Liver (tissue), 9 donors: Measurements from ENCODE around the gene DLX2. TPM values are rescaled to one million over a fixed set of nuclear protein-coding genes. Genes with fewer than 3 reads are reported as not detected.
"Not testable (repeated sequence)": the region's sequence is repeated elsewhere in the genome, so short reads cannot be mapped to it uniquely, and the experiment has no call there.

Experiments
- DNase-seq: peaks from one replicate; pipeline ENCODE4 v3.0.0-alpha.2; 2017; ENCODE audit warnings: low spot score
- H3K27ac ChIP-seq, 2 donors: one replicate each; pipeline ENCODE4 v1.7.0; 2013; ENCODE audit warnings: inconsistent platforms in 2 of 2, low read length in 2 of 2, control low read depth in 1 of 2, low read depth in 1 of 2, mild to moderate bottlenecking in 1 of 2
- H3K27me3 ChIP-seq, 4 donors: one replicate each; pipeline versions ENCODE4 v1.6.1 to v1.7.0; 2013; ENCODE audit warnings: low read length in 3 of 4, inconsistent platforms in 1 of 4, mild to moderate bottlenecking in 1 of 4, moderate library complexity in 1 of 4; ENCODE audit not compliant: control insufficient read depth in 4 of 4, insufficient read depth in 4 of 4
- H3K36me3 ChIP-seq, 4 donors: one replicate each; pipeline versions ENCODE4 v1.6.1 to v1.7.0; 2013; ENCODE audit warnings: low read length in 3 of 4, mild to moderate bottlenecking in 3 of 4, low read depth in 1 of 4, moderate library complexity in 1 of 4; ENCODE audit not compliant: control insufficient read depth in 4 of 4, insufficient read depth in 3 of 4
- H3K4me1 ChIP-seq, 4 donors: one replicate each; pipeline versions ENCODE4 v1.6.1 to v1.7.0; 2013; ENCODE audit warnings: low read length in 3 of 4, mild to moderate bottlenecking in 3 of 4, moderate library complexity in 1 of 4; ENCODE audit not compliant: control insufficient read depth in 4 of 4, insufficient read depth in 4 of 4
- H3K4me3 ChIP-seq, 3 donors: one replicate each; pipeline versions ENCODE4 v1.6.1 to v1.7.0; 2013; ENCODE audit warnings: low read length in 3 of 3, control low read depth in 1 of 3, low read depth in 1 of 3, mild to moderate bottlenecking in 1 of 3
- H3K9ac ChIP-seq, 2 donors: one replicate each; pipeline ENCODE4 v1.7.0; 2013; ENCODE audit warnings: low read length in 2 of 2, mild to moderate bottlenecking in 2 of 2, moderate library complexity in 2 of 2, control low read depth in 1 of 2, low read depth in 1 of 2
- H3K9me3 ChIP-seq, 4 donors: one replicate each; pipeline versions ENCODE4 v1.6.1 to v1.7.0; 2013; ENCODE audit warnings: low read length in 3 of 4; ENCODE audit not compliant: control insufficient read depth in 4 of 4
- FOXA2 ChIP-seq: IDR thresholded peaks from 2 replicates; pipeline ENCODE4 v1.6.1; 2016; ENCODE audit warnings: antibody characterized with exemption
- HNF4A ChIP-seq, 2 donors: conservative IDR thresholded peaks; 2 replicates each; pipeline ENCODE4 v1.6.1; 2016; ENCODE audit warnings: antibody characterized with exemption in 2 of 2, mild to moderate bottlenecking in 2 of 2
- HNF4G ChIP-seq: IDR thresholded peaks from 2 replicates; pipeline ENCODE4 v1.6.1; 2016; ENCODE audit warnings: antibody characterized with exemption
- JUND ChIP-seq, 2 donors: IDR thresholded peaks; 2 replicates each; pipeline ENCODE4 v1.6.1; 2016; ENCODE audit warnings: antibody characterized with exemption in 2 of 2
- NR2F2 ChIP-seq: IDR thresholded peaks from 2 replicates; pipeline ENCODE4 v1.6.1; 2016; ENCODE audit warnings: antibody characterized with exemption
- RAD21 ChIP-seq, 2 donors: IDR thresholded peaks; 2 replicates each; pipeline ENCODE4 v1.6.1; 2016; ENCODE audit warnings: antibody characterized with exemption in 2 of 2, mild to moderate bottlenecking in 2 of 2
- REST ChIP-seq: IDR thresholded peaks from 2 replicates; pipeline ENCODE4 v1.6.1; 2016; ENCODE audit warnings: antibody characterized with exemption, mild to moderate bottlenecking
- RXRA ChIP-seq, 2 donors: IDR thresholded peaks; 2 replicates each; pipeline ENCODE4 v1.6.1; 2017 to 2018; ENCODE audit warnings: antibody characterized with exemption in 2 of 2, mild to moderate bottlenecking in 1 of 2
- SP1 ChIP-seq: IDR thresholded peaks from 2 replicates; pipeline ENCODE4 v1.6.1; 2018; ENCODE audit warnings: antibody characterized with exemption, mild to moderate bottlenecking
- TAF1 ChIP-seq: conservative IDR thresholded peaks from 2 replicates; pipeline ENCODE4 v1.6.1; 2016; ENCODE audit warnings: antibody characterized with exemption, mild to moderate bottlenecking
- YY1 ChIP-seq: IDR thresholded peaks from 2 replicates; pipeline ENCODE4 v1.6.1; 2016; ENCODE audit warnings: antibody characterized with exemption, mild to moderate bottlenecking
- WGBS: extraction: QIAGEN DNeasy Blood & Tissue Kit; methylation state at CpG from one replicate; pipeline ENCODE4 v1.1.7; 2013; 5-methylcytosine and 5-hydroxymethylcytosine counted together
- polyA plus RNA-seq, 2 donors: library from polyadenylated mRNA; stranded (reverse) in 1 of 2; unstranded in 1 of 2; fragments of 200-250 nt in 1 of 2; fragments of >200 nt in 1 of 2; fragmentation: Nextera tagmentation in 1 of 2; extraction: Ambion mirVana in 1 of 2; gene quantifications; one replicate each; pipeline versions ENCODE4 v1.2.1 to v1.2.3, GENCODE V29; 2013 to 2015
- total RNA-seq, 2 donors: library from RNA; depleted of rRNA; stranded (reverse); fragments of >200 nt; gene quantifications; one replicate each; pipeline ENCODE4 v1.2.3, GENCODE V29; 2014
- TF ChIP-seq, protein P1 (sequence below): fragments of 150-350 bp; IDR thresholded peaks from 2 replicates; pipeline ENCODE4 v1.5.1; 2017; ENCODE audit warnings: improper control_type of control experiment, low read depth, low read length; ENCODE audit not compliant: missing input control
- TF ChIP-seq, protein P2 (sequence below): IDR thresholded peaks from 2 replicates; pipeline ENCODE4 v1.6.1; 2016; ENCODE audit warnings: antibody characterized with exemption
- TF ChIP-seq, protein P3 (sequence below): IDR thresholded peaks from 2 replicates; pipeline ENCODE4 v1.6.1; 2016; ENCODE audit warnings: antibody characterized with exemption
- donor health status: healthy.
- donor health status: healthy.
- donor health status: healthy.
- donor health status: healthy.
- donor health status: healthy.

Gene DLX2
- total and polyA plus RNA-seq, 4 donors = not detected

DNA sequence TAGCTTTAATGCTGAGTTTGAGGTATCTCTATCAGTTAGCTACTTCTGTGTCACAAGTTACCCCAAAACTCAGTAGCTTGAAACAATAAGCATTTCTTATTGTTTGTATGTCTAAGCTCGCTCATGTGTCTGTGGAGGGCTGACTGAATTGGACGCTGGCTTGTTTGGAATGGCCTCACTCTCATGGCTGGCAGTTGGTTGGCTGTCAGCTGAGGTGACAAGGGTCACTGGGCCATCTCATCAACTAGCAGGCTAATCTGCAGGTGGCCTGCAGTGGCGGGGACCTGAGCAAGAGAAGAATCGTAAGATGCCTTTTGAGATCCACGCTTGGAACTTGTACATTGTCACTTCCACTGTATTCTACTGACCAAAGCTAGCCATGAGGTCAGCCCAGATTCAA, 13.4 kb upstream of the DLX2 start:
- H3K4me3 ChIP-seq = no peak overlapping the region
- peaks cover 0 to 3% (median 1%) of the 10 kb centered on the region in 4 donors for H3K27me3 ChIP-seq
- WGBS = 73% methylated on average over 5 of the region's 5 CpGs
- no peaks in the 10 kb centered on the region for H3K4me1 ChIP-seq
- H3K9me3 ChIP-seq = no peaks in the 10 kb centered on the region
- TF ChIP-seq SP1 = no peak
- TF ChIP-seq TAF1 = no peak
- TF ChIP-seq YY1 = no peak
- TF ChIP-seq, protein P1, sequence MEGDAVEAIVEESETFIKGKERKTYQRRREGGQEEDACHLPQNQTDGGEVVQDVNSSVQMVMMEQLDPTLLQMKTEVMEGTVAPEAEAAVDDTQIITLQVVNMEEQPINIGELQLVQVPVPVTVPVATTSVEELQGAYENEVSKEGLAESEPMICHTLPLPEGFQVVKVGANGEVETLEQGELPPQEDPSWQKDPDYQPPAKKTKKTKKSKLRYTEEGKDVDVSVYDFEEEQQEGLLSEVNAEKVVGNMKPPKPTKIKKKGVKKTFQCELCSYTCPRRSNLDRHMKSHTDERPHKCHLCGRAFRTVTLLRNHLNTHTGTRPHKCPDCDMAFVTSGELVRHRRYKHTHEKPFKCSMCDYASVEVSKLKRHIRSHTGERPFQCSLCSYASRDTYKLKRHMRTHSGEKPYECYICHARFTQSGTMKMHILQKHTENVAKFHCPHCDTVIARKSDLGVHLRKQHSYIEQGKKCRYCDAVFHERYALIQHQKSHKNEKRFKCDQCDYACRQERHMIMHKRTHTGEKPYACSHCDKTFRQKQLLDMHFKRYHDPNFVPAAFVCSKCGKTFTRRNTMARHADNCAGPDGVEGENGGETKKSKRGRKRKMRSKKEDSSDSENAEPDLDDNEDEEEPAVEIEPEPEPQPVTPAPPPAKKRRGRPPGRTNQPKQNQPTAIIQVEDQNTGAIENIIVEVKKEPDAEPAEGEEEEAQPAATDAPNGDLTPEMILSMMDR = no peak
- no peak for TF ChIP-seq RAD21 (IDR thresholded peaks at IDR 0.05)
- no peak for TF ChIP-seq REST
- TF ChIP-seq HNF4G = no peak
- TF ChIP-seq FOXA2 = no peak
- no peak for TF ChIP-seq HNF4A (conservative IDR thresholded peaks at IDR 0.05)
- TF ChIP-seq, protein P2, sequence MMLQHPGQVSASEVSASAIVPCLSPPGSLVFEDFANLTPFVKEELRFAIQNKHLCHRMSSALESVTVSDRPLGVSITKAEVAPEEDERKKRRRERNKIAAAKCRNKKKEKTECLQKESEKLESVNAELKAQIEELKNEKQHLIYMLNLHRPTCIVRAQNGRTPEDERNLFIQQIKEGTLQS = no peak
- TF ChIP-seq NR2F2 = no peak
- TF ChIP-seq JUND (IDR thresholded peaks at IDR 0.05) = no peak
- no peaks in the 10 kb centered on the region for H3K36me3 ChIP-seq
- DNase-seq = no peak
- H3K27ac ChIP-seq = no peak overlapping the region
- no peak overlapping the region for H3K9ac ChIP-seq

- Histone ChIP-seq H3K4me3 (no peak overlapping the region), H3K36me3 (no peaks in the 10 kb centered on the region), H3K9me3 (no peaks in the 10 kb centered on the region), H3K27ac (no peak overlapping the region), H3K27me3 (peaks cover 0 to 7% (median 2%) of the 10 kb centered on the region in 4 donors), H3K9ac (no peak overlapping the region), H3K4me1 (no peaks in the 10 kb centered on the region)
- no peak for DNase-seq
- WGBS = 78% methylated on average over 3 of the region's 3 CpGs
- TF ChIP-seq, protein P3, sequence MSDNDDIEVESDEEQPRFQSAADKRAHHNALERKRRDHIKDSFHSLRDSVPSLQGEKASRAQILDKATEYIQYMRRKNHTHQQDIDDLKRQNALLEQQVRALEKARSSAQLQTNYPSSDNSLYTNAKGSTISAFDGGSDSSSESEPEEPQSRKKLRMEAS = no peak
- TF ChIP-seq RAD21 (IDR thresholded peaks at IDR 0.05) (no peak), TAF1 (no peak), YY1 (no peak), REST (no peak), SP1 (no peak), FOXA2 (no peak), RXRA (IDR thresholded peaks at IDR 0.05) (no peak)
- TF ChIP-seq, protein P2 = no peak
Observed at GRCh38 chr2:172114579-172114978, 11.9 kb upstream of the DLX2 start.

DNA sequence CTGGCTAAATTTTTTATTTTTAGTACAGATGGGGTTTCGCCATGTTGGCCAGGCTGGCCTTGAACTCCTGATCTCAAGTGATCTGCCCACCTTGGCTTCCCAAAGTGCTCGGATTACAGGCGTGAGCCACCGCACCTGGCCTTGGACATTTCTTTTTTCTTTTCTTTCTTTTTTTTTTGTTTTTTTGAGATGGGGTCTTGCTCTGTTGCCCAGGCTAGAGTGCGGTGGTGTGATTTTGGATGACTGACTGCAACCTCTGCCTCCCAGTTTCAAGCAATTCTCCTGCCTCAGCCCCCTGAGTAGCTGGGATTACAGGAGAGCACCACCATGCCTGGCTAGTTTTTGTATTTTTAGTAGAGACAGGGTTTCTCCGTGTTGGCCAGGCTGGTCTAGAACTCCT, 11.5 kb upstream of the DLX2 start:
- not testable (repeated sequence) for H3K4me1 ChIP-seq, H3K9ac ChIP-seq, H3K36me3 ChIP-seq, H3K27ac ChIP-seq, H3K9me3 ChIP-seq, DNase-seq, H3K27me3 ChIP-seq, H3K4me3 ChIP-seq
- 85% methylated on average over 6 of the region's 6 CpGs for WGBS
